Measurements from ENCODE around the gene TMEM54.

Gene TMEM54

GRCh38 chr1:32900371-32900955 is 726 bp downstream of the TMEM54 start:
- H3K9ac ChIP-seq (ENCODE audit: low read length) = peak overlapping the region; percentile 75
- 33% methylated on average over 22 of the region's 22 CpGs for WGBS

GRCh38 chr1:32899586-32900296 is 1.4 kb downstream of the TMEM54 start:
- Histone ChIP-seq H2AFZ (ENCODE audit: low read depth, low read length) (no peak overlapping the region), H2BK120ac (ENCODE audit: low read depth, low read length) (no peak overlapping the region), H3K79me1 (replicated peaks; ENCODE audit: low read length, poor library complexity, severe bottlenecking) (no peaks in the 10 kb centered on the region), H2BK12ac (ENCODE audit: low read length in 2 of 2) (no peak overlapping the region), H4K91ac (ENCODE audit: low read length) (no peak overlapping the region), H2BK5ac (ENCODE audit: low read depth, low read length, poor library complexity, severe bottlenecking) (no peak overlapping the region), H2BK15ac (ENCODE audit: low read depth, poor library complexity, severe bottlenecking) (peak overlapping the region; percentile 41), H3K23ac (ENCODE audit: low read length in 2 of 2) (no peak overlapping the region), H3K4me2 (ENCODE audit: low read length, poor library complexity, severe bottlenecking) (no peak overlapping the region), H3K4me3 (ENCODE audit: insufficient read depth in 1 of 2, low read depth in 1 of 2, low read length in 2 of 2) (no peak overlapping the region), H3K14ac (ENCODE audit: low read length in 2 of 2) (no peak overlapping the region), H4K8ac (ENCODE audit: low read length) (no peak overlapping the region), H2AK5ac (ENCODE audit: low read length, severe bottlenecking) (no peak overlapping the region), H3K36me3 (ENCODE audit: control insufficient read depth in 1 of 2, insufficient read depth in 2 of 2, low read depth in 1 of 2, low read length in 2 of 2) (peaks cover 0 to 3% of the 10 kb centered on the region in 2 experiments), H3K18ac (ENCODE audit: low read depth in 1 of 2, low read length in 2 of 2) (no peak overlapping the region), H3K9ac (ENCODE audit: low read length) (no peak overlapping the region), H3K27ac (ENCODE audit: low read length, poor library complexity, severe bottlenecking) (no peak overlapping the region), H3K9me3 (ENCODE audit: control insufficient read depth, low read length) (no peaks in the 10 kb centered on the region), H3K4me1 (ENCODE audit: control insufficient read depth, insufficient read depth, low read depth, low read length) (peaks cover 11% of the 10 kb centered on the region), H3K4ac (ENCODE audit: low read depth in 1 of 2, low read length in 2 of 2) (no peak overlapping the region), H3K27me3 (ENCODE audit: control insufficient read depth in 1 of 2, insufficient read depth in 1 of 2, low read length in 2 of 2) (peaks cover 0 to 18% of the 10 kb centered on the region in 2 experiments)
- no peak for DNase-seq
- 76% methylated on average over 7 of the region's 7 CpGs for WGBS

More at GRCh38 chr1:32900371-32900955, 726 bp downstream of the TMEM54 start:
- no peak overlapping the region for H3K27ac ChIP-seq (ENCODE audit: low read length, poor library complexity, severe bottlenecking)
- H3K14ac ChIP-seq (ENCODE audit: low read length in 2 of 2) = no peak overlapping the region
- no peak overlapping the region for H2BK15ac ChIP-seq (ENCODE audit: low read depth, poor library complexity, severe bottlenecking)
- H3K4me2 ChIP-seq (ENCODE audit: low read length, poor library complexity, severe bottlenecking) = peak overlapping the region; percentile 94
- DNase-seq = no peak
- no peak overlapping the region for H3K4ac ChIP-seq (ENCODE audit: low read depth in 1 of 2, low read length in 2 of 2)
- H2BK120ac ChIP-seq (ENCODE audit: low read depth, low read length) = no peak overlapping the region
- no peak overlapping the region for H2AK5ac ChIP-seq (ENCODE audit: low read length, severe bottlenecking)
- peaks cover 0 to under 1% of the 10 kb centered on the region in 2 experiments for H3K36me3 ChIP-seq (ENCODE audit: control insufficient read depth in 1 of 2, insufficient read depth in 2 of 2, low read depth in 1 of 2, low read length in 2 of 2)
- no peak overlapping the region for H3K18ac ChIP-seq (ENCODE audit: low read depth in 1 of 2, low read length in 2 of 2)
- H3K4me1 ChIP-seq (ENCODE audit: control insufficient read depth, insufficient read depth, low read depth, low read length) = peaks cover 11% of the 10 kb centered on the region
- no peak overlapping the region for H2BK12ac ChIP-seq (ENCODE audit: low read length in 2 of 2)
- peak overlapping the region; percentile 62 to 83 for H3K4me3 ChIP-seq (ENCODE audit: insufficient read depth in 1 of 2, low read depth in 1 of 2, low read length in 2 of 2)
- peaks cover 0 to 21% of the 10 kb centered on the region in 2 experiments for H3K27me3 ChIP-seq (ENCODE audit: control insufficient read depth in 1 of 2, insufficient read depth in 1 of 2, low read length in 2 of 2)
- no peak overlapping the region for H4K91ac ChIP-seq (ENCODE audit: low read length)
- H2AFZ ChIP-seq (ENCODE audit: low read depth, low read length) = peak overlapping the region; percentile 54
- no peak overlapping the region for H2BK5ac ChIP-seq (ENCODE audit: low read depth, low read length, poor library complexity, severe bottlenecking)
- no peak overlapping the region for H4K8ac ChIP-seq (ENCODE audit: low read length)
- no peaks in the 10 kb centered on the region for H3K79me1 ChIP-seq (replicated peaks; ENCODE audit: low read length, poor library complexity, severe bottlenecking)
- no peaks in the 10 kb centered on the region for H3K9me3 ChIP-seq (ENCODE audit: control insufficient read depth, low read length)
- H3K23ac ChIP-seq (ENCODE audit: low read length in 2 of 2) = no peak overlapping the region

- Histone ChIP-seq H2BK12ac (ENCODE audit: low read length in 2 of 2) (no peak overlapping the region), H3K79me1 (replicated peaks; ENCODE audit: low read length, poor library complexity, severe bottlenecking) (no peaks in the 10 kb centered on the region), H4K8ac (ENCODE audit: low read length) (no peak overlapping the region), H2AK5ac (ENCODE audit: low read length, severe bottlenecking) (no peak overlapping the region), H3K18ac (ENCODE audit: low read depth in 1 of 2, low read length in 2 of 2) (no peak overlapping the region), H3K9me3 (ENCODE audit: control insufficient read depth, low read length) (no peaks in the 10 kb centered on the region), H3K9ac (ENCODE audit: low read length) (no peak overlapping the region), H3K4me2 (ENCODE audit: low read length, poor library complexity, severe bottlenecking) (no peak overlapping the region), H2BK120ac (ENCODE audit: low read depth, low read length) (no peak overlapping the region), H2BK5ac (ENCODE audit: low read depth, low read length, poor library complexity, severe bottlenecking) (no peak overlapping the region), H3K4ac (ENCODE audit: low read depth in 1 of 2, low read length in 2 of 2) (no peak overlapping the region), H3K23ac (ENCODE audit: low read length in 2 of 2) (no peak overlapping the region), H3K36me3 (ENCODE audit: control insufficient read depth in 1 of 2, insufficient read depth in 2 of 2, low read depth in 1 of 2, low read length in 2 of 2) (peaks cover 0 to 3% of the 10 kb centered on the region in 2 experiments), H3K27me3 (ENCODE audit: control insufficient read depth in 1 of 2, insufficient read depth in 1 of 2, low read length in 2 of 2) (peaks cover 0 to 14% of the 10 kb centered on the region in 2 experiments), H3K4me3 (ENCODE audit: insufficient read depth in 1 of 2, low read depth in 1 of 2, low read length in 2 of 2) (no peak overlapping the region), H3K27ac (ENCODE audit: low read length, poor library complexity, severe bottlenecking) (no peak overlapping the region), H3K14ac (ENCODE audit: low read length in 2 of 2) (no peak overlapping the region), H4K91ac (ENCODE audit: low read length) (peak overlapping the region; percentile 61), H2BK15ac (ENCODE audit: low read depth, poor library complexity, severe bottlenecking) (no peak overlapping the region), H2AFZ (ENCODE audit: low read depth, low read length) (no peak overlapping the region), H3K4me1 (ENCODE audit: control insufficient read depth, insufficient read depth, low read depth, low read length) (peaks cover 12% of the 10 kb centered on the region)
- WGBS = 91% methylated on average over 3 of the region's 3 CpGs
- no peak for DNase-seq
Measured at GRCh38 chr1:32898958-32899357, 2.2 kb downstream of the TMEM54 start.

DNA sequence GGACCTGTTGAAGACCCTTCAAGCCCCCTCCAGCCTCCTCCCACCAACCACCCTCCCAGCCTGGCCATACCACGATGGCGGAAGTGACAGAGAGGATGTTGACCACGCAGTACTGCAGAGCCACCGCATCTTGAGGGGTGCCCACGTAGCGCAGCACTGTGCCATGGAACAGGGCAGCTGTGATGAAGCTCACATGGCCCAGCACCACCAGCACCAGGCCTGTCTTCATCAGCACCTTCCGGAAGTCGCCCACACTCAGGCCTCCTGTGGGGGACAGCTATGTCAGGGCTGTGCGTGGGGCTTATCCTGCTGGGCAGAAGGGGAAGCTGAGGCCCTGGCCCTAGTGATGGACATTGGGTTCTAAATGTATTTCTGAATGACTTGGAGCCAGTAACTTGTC is 3.1 kb downstream of the TMEM54 start:
- Histone ChIP-seq H2AFZ (ENCODE audit: low read depth, low read length) (no peak overlapping the region), H3K27me3 (ENCODE audit: control insufficient read depth in 1 of 2, insufficient read depth in 1 of 2, low read length in 2 of 2) (peaks cover 0 to 18% of the 10 kb centered on the region in 2 experiments), H4K91ac (ENCODE audit: low read length) (no peak overlapping the region), H3K4me1 (ENCODE audit: control insufficient read depth, insufficient read depth, low read depth, low read length) (peaks cover 18% of the 10 kb centered on the region), H3K9me3 (ENCODE audit: control insufficient read depth, low read length) (no peaks in the 10 kb centered on the region), H3K14ac (ENCODE audit: low read length in 2 of 2) (peak overlapping the region in 1 of 2 experiments; percentile 9), H3K23ac (ENCODE audit: low read length in 2 of 2) (no peak overlapping the region), H2BK120ac (ENCODE audit: low read depth, low read length) (no peak overlapping the region), H3K18ac (ENCODE audit: low read depth in 1 of 2, low read length in 2 of 2) (no peak overlapping the region), H3K27ac (ENCODE audit: low read length, poor library complexity, severe bottlenecking) (no peak overlapping the region), H3K4me3 (ENCODE audit: insufficient read depth in 1 of 2, low read depth in 1 of 2, low read length in 2 of 2) (no peak overlapping the region), H3K4ac (ENCODE audit: low read depth in 1 of 2, low read length in 2 of 2) (no peak overlapping the region), H3K79me1 (replicated peaks; ENCODE audit: low read length, poor library complexity, severe bottlenecking) (no peaks in the 10 kb centered on the region), H2BK5ac (ENCODE audit: low read depth, low read length, poor library complexity, severe bottlenecking) (no peak overlapping the region), H3K4me2 (ENCODE audit: low read length, poor library complexity, severe bottlenecking) (no peak overlapping the region), H3K9ac (ENCODE audit: low read length) (no peak overlapping the region), H2BK15ac (ENCODE audit: low read depth, poor library complexity, severe bottlenecking) (no peak overlapping the region), H4K8ac (ENCODE audit: low read length) (no peak overlapping the region), H2BK12ac (ENCODE audit: low read length in 2 of 2) (no peak overlapping the region), H3K36me3 (ENCODE audit: control insufficient read depth in 1 of 2, insufficient read depth in 2 of 2, low read depth in 1 of 2, low read length in 2 of 2) (peaks cover 0 to 3% of the 10 kb centered on the region in 2 experiments), H2AK5ac (ENCODE audit: low read length, severe bottlenecking) (no peak overlapping the region)
- WGBS = 93% methylated on average over 9 of the region's 9 CpGs
- no peak for DNase-seq
